ENCODE data around the gene PDCD1. TPM values are rescaled to one million over a fixed set of nuclear protein-coding genes. Genes with fewer than 3 reads are reported as not detected.

PDCD1 gene
- total and polyA plus RNA-seq, 2 of the 8 experiments (the other 6 are each of a cell fraction or from before 2014, with no cell fraction given), result 0.48 to 1.1 TPM

GRCh38 chr2:241818229-241818942 is 40.3 kb downstream of the PDCD1 start:
- POLR2A ChIA-PET (ENCODE audit: partially characterized antibody), result no interaction called here
- FAIRE-seq, result no peak

More at GRCh38 chr2:241818229-241818942, 40.3 kb downstream of the PDCD1 start:
- no peak overlapping the region for H3K9ac ChIP-seq (replicated peaks in 1 of 4; ENCODE audit: extremely low read depth in 1 of 4, low read depth in 3 of 4, low read length in 3 of 4)
- no peaks in the 10 kb centered on the region for H3K36me3 ChIP-seq (ENCODE audit: control insufficient read depth in 2 of 4, insufficient read depth in 4 of 4, low read length in 3 of 4)
- peaks cover 0 to 9% (median 0%) of the 10 kb centered on the region in 4 experiments; a peak in 2 of 7 replicates for H3K4me1 ChIP-seq (replicated peaks in 1 of 4; ENCODE audit: control insufficient read depth in 3 of 4, insufficient read depth in 4 of 4, low read length in 3 of 4)
- H3K27ac ChIP-seq (ENCODE audit: low read depth, low read length), result no peak overlapping the region
- H3K4me3 ChIP-seq (ENCODE audit: extremely low read depth in 1 of 4, insufficient read depth in 2 of 4, low read depth in 3 of 4, low read length in 4 of 4), result no peak overlapping the region
- peaks cover 0 to 5% of the 10 kb centered on the region in 2 experiments; a peak in 2 of 4 replicates for H3K9me3 ChIP-seq (ENCODE audit: insufficient read depth in 2 of 2, low read depth in 1 of 2, low read length in 1 of 2)
- H4K91ac ChIP-seq (replicated peaks; ENCODE audit: insufficient read length, low read length), result no peak overlapping the region
- H3K4ac ChIP-seq (replicated peaks; ENCODE audit: insufficient read length, low read depth, low read length), result no peak overlapping the region
- no peaks in the 10 kb centered on the region for H3K79me1 ChIP-seq (ENCODE audit: low read depth, low read length)
- TF ChIP-seq YY1 (IDR thresholded peaks at IDR 0.05; ENCODE audit: low read depth, low read length) (no peak), JUND (IDR thresholded peaks at IDR 0.05; ENCODE audit: low read length) (no peak), EZH2 (IDR thresholded peaks at IDR 0.05; ENCODE audit: low read depth, low read length, severe bottlenecking) (no peak), CBX5 (IDR thresholded peaks at IDR 0.05; ENCODE audit: low read depth, low read length) (no peak), ASH2L (IDR thresholded peaks at IDR 0.05; ENCODE audit: low read length) (no peak)
- no peak overlapping the region for H2BK15ac ChIP-seq (ENCODE audit: low read length)
- no peak overlapping the region for H2AFZ ChIP-seq (ENCODE audit: low read length)
- no peak overlapping the region for H4K5ac ChIP-seq (ENCODE audit: insufficient read length, low read depth, low read length)
- 92% methylated on average over 21 of the region's 25 CpGs; no CpG with 5 or more reads in 1 of the 2 experiments for WGBS, 2 experiments (ENCODE audit: extremely low coverage in 1 of 2, insufficient coverage in 1 of 2, insufficient read length in 1 of 2, insufficient replicate concordance in 2 of 2, low coverage in 1 of 2, low lambda C conversion rate in 2 of 2, missing lambda C conversion rate in 1 of 2)
- H2BK5ac ChIP-seq (ENCODE audit: low read depth, low read length), result no peak overlapping the region
- no peak overlapping the region for H2BK12ac ChIP-seq (ENCODE audit: low read depth, low read length)
- H2AK5ac ChIP-seq (ENCODE audit: low read depth, low read length), result no peak overlapping the region
- no peak overlapping the region for H3K14ac ChIP-seq (ENCODE audit: insufficient read length)
- no peak overlapping the region; the same call in 1 of the 2 replicates for H3K18ac ChIP-seq (ENCODE audit: extremely low read depth, low read length)
- CTCF ChIA-PET (ENCODE audit: partially characterized antibody), result no interaction called here
- H3K23ac ChIP-seq (ENCODE audit: insufficient read length), result no peak overlapping the region
- DNase-seq (ENCODE audit: low read depth in 1 of 2, low spot score in 2 of 2), result no peak
- no peaks in the 10 kb centered on the region for H3K79me2 ChIP-seq (ENCODE audit: control insufficient read depth in 1 of 2, insufficient read depth in 2 of 2, low read length in 2 of 2)
- H4K8ac ChIP-seq (ENCODE audit: extremely low read depth, insufficient read depth, low read length), result 0 out of 2 replicates have a peak overlapping the region, but pooled peaks have one; percentile 25
- no peak overlapping the region for H3K56ac ChIP-seq (replicated peaks; ENCODE audit: insufficient read length, low read depth, low read length)
- H2BK20ac ChIP-seq (ENCODE audit: low read length), result no peak overlapping the region
- H3K23me2 ChIP-seq (ENCODE audit: low read depth, low read length), result no peaks in the 10 kb centered on the region
- no peak overlapping the region for H2BK120ac ChIP-seq (replicated peaks; ENCODE audit: low read depth, low read length)
- no peaks in the 10 kb centered on the region for H4K20me1 ChIP-seq (replicated peaks in 1 of 2; ENCODE audit: control insufficient read depth in 1 of 2, insufficient read depth in 2 of 2, low read length in 2 of 2)
- H3K27me3 ChIP-seq (replicated peaks in 1 of 4; ENCODE audit: control insufficient read depth in 3 of 4, extremely low read depth in 1 of 4, insufficient read depth in 3 of 4, low read length in 3 of 4), result no peaks in the 10 kb centered on the region
- H3K4me2 ChIP-seq (ENCODE audit: insufficient read depth in 1 of 2, low read depth in 2 of 2, low read length in 2 of 2), result no peak overlapping the region

Data from H1 (cell line).